Activated CD8-positive, alpha-beta memory T cell treated with anti-CD3 and anti-CD28 coated beads for 4 hours (primary cell): Measurements from ENCODE around the gene NTM.

Source experiments
- DNase-seq, 2 donors: peaks; one replicate each; pipeline ENCODE4 v3.0.0-alpha.2; 2020; ENCODE audit warnings: low read depth in 2 of 2

Gene NTM

GRCh38 chr11:132075447-132075846 lies 705.0 kb downstream of the NTM start:
- DNase-seq: no peak

- DNase-seq: no peak
Measured at GRCh38 chr11:132077416-132077815, 707.0 kb downstream of the NTM start.

DNA sequence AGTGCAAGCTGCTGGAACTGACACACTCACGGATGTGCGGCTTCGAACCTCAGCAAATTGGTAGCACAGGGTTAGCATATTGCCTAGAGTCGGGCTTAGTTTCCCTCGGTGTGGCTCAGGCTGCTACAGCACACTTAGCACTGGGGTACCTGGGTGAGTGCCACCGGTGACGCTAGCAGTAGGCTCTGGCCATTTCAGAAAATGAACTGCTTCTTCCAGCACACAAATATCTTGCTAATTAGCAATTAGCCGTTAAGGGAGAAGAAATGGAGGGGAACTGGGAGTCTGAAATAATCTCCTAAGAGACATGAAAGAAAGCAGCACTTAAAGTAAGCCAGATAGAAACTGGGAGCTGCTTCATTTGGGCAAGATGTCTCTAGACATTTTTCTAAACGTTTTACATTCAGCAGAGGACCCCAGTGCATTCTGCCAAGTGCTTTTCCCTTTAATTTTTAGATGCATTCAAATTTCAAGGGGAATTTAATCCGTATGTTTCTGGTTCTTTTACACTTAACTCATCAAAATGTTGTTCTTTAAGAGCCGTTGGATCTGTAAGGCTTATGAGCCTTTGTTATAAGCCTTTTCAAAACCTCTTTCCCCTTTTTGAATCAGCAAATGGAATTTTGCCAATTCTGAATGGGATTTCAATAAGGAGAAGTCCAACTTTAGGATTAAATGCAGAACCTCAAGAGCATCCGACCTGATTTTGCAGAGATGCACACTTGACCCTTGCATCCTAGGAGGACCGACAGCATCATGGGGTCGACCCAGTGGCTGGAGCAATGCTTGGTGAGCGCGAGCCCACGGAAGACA lies 708.1 kb downstream of the NTM start:
- DNase-seq: no peak

- DNase-seq: no peak
Measured at GRCh38 chr11:132080127-132080526, 709.7 kb downstream of the NTM start.

GRCh38 chr11:132082566-132082965 lies 712.2 kb downstream of the NTM start:
- no peak for DNase-seq

- no peak for DNase-seq
Measured at GRCh38 chr11:132084433-132084832, 714.0 kb downstream of the NTM start.

- DNase-seq: no peak
Measured at GRCh38 chr11:132087148-132087547, 716.7 kb downstream of the NTM start.

DNA sequence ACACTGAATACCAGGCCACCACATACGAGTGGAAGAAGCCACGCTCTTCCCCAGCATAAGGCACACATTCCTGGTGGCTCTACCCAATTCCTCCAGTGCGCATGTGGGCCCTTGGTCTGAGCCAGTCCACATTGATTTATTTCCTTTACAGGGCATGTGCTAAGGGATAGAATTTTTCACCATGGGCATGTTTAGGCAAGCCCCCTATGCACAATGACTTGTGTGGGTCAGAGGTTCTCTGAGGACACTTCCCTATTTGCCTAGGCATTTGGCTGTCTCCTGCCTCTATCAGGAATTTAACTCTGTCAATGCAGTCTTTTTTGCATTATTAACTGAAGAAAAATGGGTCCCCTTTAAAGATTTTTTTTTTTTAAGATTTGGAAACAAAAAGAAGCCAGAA lies 718.1 kb downstream of the NTM start:
- DNase-seq: no peak

GRCh38 chr11:132093536-132094259 lies 723.3 kb downstream of the NTM start:
- DNase-seq: no peak

DNA sequence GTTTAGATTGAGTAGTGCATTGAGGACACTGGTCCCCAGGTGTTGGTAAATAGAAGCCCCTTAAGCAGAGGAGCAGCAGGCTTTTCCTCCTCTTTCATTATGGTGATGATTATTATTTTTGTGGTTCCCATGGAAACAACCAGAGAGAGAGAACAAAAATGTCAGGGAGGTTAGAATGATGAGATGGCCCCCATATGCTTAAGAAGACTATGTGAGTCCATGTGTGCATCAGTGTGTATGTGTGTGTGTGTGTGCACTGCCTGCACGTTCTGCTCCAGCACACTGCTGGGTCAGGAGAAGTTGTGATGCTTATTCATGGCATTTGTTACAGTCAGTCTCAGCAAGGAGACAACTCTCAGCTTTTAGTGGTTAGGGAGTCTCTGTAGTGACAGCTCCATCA lies 724.2 kb downstream of the NTM start:
- no peak for DNase-seq

- no peak for DNase-seq
Measured at GRCh38 chr11:132095230-132096131, 725.1 kb downstream of the NTM start.

GRCh38 chr11:132096132-132096825 lies 725.9 kb downstream of the NTM start:
- no peak for DNase-seq

DNA sequence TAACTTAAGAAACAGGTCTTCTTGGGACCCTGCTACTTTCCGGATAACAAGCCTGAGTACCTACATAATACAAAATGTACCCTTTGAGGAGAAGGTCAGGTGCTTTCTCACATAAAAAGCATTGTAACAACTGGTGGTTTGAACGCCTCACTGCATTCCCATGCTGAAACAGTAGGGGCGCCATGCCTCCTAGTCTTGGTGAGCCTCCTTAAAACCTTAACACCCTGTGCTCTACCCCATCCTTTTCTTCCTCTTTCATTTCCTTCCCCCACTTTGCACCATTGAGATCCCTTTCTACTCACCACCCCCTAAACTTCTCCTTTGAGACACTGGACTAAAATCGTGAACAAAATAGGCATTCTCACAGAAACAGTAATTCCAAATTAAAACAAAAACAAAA lies 729.3 kb downstream of the NTM start:
- DNase-seq: no peak

GRCh38 chr11:132100583-132100982 lies 730.2 kb downstream of the NTM start:
- no peak for DNase-seq

DNA sequence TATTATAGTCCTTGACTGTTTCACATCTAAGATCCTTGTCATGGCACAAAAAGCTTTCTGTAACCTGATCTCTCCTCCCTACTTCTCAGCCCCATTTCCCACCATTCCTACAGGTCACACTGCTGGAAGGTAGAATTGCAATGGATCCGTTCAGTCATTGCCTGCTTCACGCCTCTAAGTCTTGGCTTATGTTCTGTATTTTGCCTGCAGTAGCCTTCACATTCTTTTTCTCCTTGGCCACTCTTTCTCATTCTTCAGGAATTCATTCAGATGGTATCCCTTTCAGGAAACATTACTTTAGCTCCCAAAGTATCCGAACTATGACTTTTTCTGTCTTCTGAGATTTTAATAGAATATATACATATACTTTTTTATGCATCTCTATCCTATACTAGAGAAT lies 731.5 kb downstream of the NTM start:
- no peak for DNase-seq

DNA sequence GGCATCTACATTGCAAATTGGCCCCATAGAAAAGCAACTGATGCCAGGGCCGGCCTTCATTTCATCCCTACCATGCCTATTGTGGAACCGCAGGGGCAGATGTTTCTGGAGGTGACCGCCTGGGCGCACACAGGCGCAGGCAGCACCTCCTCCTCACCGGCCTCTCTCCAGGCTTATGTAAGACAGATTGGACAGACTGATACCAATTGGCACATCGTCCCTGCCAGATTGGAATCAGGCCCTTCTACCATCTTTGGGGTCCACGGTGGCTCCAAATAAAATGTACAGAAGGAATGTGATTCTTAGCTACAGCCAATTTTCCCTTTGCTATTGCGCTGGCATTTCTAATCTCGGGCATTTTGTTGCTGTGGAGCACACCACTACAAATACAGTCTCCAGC lies 732.6 kb downstream of the NTM start:
- DNase-seq: no peak

GRCh38 chr11:132106096-132106982 lies 735.9 kb downstream of the NTM start:
- no peak for DNase-seq

GRCh38 chr11:132111316-132111715 lies 740.9 kb downstream of the NTM start:
- DNase-seq: no peak

- no peak for DNase-seq
Measured at GRCh38 chr11:132111838-132112237, 741.4 kb downstream of the NTM start.

DNA sequence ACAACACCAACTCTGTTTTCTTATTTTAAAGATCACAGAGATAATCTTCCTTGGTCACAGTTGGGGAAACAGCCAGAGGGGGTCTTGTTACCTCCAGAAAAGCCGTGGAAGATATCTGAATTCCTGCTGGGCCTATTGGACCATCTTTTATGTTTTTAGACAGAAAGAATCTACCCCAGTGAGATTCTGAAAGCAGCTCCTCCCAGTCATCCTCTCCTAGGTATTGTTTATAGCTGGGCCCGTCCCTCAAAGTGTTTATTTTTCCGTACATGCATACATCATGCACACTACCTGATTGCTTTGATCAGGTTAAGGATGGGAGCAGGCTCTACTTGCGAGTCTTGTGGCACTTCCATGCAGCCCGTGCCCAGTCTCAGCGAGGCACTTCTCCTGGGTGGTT lies 742.4 kb downstream of the NTM start:
- no peak for DNase-seq

DNA sequence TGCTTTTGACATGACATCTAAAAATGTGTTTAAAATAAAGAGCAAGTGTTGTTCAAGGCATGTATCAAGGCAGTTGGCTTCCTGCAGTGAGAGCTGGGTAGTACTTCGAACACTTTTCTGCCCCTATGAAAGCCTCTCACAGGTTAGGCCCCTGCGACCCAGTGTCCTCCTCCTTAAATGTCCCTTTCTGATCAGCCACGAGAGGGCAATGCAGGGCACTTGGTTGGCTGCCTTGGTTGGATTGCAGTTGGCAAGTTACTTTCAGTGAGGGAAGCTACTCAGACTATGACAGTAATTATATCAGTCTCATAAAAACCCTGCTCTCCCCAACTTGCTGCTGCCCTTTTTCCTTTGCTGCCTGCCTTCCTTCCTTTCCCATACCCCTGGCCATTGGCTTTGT lies 743.8 kb downstream of the NTM start:
- DNase-seq: no peak
